Esophagus muscularis mucosa (tissue), 3 donors: ENCODE results near the gene MYL5.

ENCODE experiments used
- POLR2A ChIP-seq: fragments of 450-650 bp; IDR thresholded peaks from one replicate; pipeline ENCODE4 v1.6.1; 2017; ENCODE audit warnings: antibody characterized with exemption, moderate library complexity, mild to moderate bottlenecking, low read depth
- TF ChIP-seq, protein P1 (sequence below), 3 experiments: fragments of 200-600 bp in 2 of 3; fragments of 450-650 bp in 1 of 3; sonication (generic) in 2 of 3; IDR thresholded peaks; one replicate each; pipeline ENCODE4 v1.5.1; 2017 to 2019; ENCODE audit warnings: antibody characterized with exemption in 3 of 3, mild to moderate bottlenecking in 2 of 3, moderate library complexity in 1 of 3

DNA sequence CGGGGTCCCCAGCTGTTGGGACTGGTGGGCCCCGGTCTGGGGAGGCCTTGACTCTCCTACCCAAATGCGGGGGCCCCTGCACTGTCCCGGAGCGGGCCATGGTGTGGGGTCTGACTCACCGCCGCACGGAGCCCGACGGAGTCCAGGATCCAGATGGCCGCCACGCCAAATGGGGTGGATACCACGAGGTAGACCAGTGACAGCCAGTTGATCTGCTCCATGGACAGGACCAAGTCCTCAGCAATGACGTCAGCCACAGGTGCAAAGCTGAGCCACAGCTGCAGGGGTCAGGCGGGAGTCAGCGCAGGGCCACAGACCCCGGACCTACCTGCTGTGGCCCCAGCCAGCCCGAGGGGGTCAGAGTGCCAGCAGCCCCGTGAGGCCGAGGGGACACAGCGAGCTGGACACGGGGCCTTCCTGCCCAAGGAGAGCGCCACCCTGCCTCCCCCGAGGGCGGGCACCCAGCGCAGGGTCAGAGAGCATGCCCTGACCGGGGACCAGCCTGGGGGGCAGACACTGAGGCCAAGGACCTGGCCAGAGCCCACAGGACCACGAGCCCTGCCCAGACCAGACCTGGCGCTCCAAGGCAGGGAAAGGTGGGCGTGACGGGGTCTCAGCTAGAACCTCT lies 12.2 kb downstream of the MYL5 start:
- TF ChIP-seq, protein P1, sequence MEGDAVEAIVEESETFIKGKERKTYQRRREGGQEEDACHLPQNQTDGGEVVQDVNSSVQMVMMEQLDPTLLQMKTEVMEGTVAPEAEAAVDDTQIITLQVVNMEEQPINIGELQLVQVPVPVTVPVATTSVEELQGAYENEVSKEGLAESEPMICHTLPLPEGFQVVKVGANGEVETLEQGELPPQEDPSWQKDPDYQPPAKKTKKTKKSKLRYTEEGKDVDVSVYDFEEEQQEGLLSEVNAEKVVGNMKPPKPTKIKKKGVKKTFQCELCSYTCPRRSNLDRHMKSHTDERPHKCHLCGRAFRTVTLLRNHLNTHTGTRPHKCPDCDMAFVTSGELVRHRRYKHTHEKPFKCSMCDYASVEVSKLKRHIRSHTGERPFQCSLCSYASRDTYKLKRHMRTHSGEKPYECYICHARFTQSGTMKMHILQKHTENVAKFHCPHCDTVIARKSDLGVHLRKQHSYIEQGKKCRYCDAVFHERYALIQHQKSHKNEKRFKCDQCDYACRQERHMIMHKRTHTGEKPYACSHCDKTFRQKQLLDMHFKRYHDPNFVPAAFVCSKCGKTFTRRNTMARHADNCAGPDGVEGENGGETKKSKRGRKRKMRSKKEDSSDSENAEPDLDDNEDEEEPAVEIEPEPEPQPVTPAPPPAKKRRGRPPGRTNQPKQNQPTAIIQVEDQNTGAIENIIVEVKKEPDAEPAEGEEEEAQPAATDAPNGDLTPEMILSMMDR (IDR thresholded peaks at IDR 0.05): no peak
- no peak for TF ChIP-seq POLR2A
